SK-N-MC (cell line): Measurements from ENCODE around the gene RASSF8.

ENCODE experiments used
- EZH2 ChIP-seq: fragments of 200-600 bp; sonication (generic); IDR thresholded peaks from one replicate; pipeline ENCODE4 v1.6.1; 2017; ENCODE audit warnings: antibody characterized with exemption
- FOXP2 ChIP-seq: optimal IDR thresholded peaks from 2 replicates; pipeline ENCODE3; 2011; ENCODE audit warnings: mild to moderate bottlenecking, moderate library complexity; ENCODE audit not compliant: insufficient read depth; ENCODE audit errors: extremely low read length, control extremely low read depth
- POLR2AphosphoS5 ChIP-seq: IDR thresholded peaks from 2 replicates; pipeline ENCODE4 v1.6.1; 2012; ENCODE audit warnings: mild to moderate bottlenecking, low read depth, low read length, borderline replicate concordance

GRCh38 chr12:26121323-26122060 is 163.0 kb downstream of the RASSF8 start:
- TF ChIP-seq EZH2 (no peak), POLR2AphosphoS5 (no peak), FOXP2 (no peak)
